Midbrain (tissue), 1 donor: ENCODE results near the gene OTUD3.

Source experiments
- DNase-seq: peaks from one replicate; lab custom pipeline; 2025; lab: John Stamatoyannopoulos, UW

OTUD3 gene

GRCh38 chr1:19955534-19956170 lies 73.5 kb downstream of the OTUD3 start:
- no peak for DNase-seq

DNA sequence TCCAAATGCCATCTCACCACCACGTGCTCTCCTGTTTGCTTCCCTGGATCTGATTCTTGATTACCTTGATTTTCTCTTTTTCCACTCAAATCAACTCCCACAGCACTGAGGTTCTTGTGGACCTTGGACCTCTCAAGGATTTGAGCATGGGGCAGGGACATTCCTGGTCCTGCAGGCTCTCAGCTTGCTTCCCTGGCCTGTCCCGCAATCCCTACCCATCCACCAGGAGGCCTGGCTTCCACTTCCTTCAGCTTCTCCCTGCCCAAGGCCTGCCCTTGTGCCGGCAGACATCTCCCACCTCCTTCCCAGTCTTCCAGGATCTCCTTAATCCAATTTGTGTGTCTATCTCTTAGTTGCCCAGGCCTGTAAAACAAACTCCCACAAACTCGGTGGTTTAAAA lies 75.6 kb downstream of the OTUD3 start:
- DNase-seq, result no peak

DNA sequence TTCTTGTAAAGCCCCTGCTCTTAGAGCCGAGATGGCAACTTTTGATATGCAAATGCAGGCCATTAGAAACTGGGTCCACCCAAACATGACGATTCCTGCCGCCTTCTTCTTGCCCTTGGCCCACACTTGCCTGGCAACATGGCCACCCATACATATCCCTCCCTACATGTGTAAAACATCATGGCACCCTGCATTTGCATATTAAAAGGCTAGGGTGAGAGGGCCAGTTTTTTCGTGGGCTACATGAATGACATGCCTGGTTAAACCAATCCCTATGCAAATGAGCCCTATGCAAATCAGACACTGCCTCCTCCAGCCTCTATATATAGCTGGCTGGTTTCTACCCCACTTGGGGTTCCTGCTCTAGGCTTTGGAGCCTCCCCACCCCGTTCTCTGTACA lies 78.4 kb downstream of the OTUD3 start:
- DNase-seq, result no peak
